GM12864 (cell line): ENCODE measurements around the gene GRIP2.

Experiments used
- DNase-seq: peaks from one replicate; pipeline ENCODE4 v3.0.0-alpha.2; 2011; ENCODE audit warnings: low read depth
- H3K4me3 ChIP-seq: 2 replicates; pipeline ENCODE4 v1.5.1; 2011; ENCODE audit warnings: mild to moderate bottlenecking, low read depth, low read length, control low read depth
- TF ChIP-seq, protein P1 (sequence below): IDR thresholded peaks from 2 replicates; pipeline ENCODE4 v1.5.1; 2011; ENCODE audit warnings: low read depth, mild to moderate bottlenecking, moderate library complexity, low read length, control low read depth, inconsistent platforms; ENCODE audit errors: missing control alignments

GRIP2 gene

DNA sequence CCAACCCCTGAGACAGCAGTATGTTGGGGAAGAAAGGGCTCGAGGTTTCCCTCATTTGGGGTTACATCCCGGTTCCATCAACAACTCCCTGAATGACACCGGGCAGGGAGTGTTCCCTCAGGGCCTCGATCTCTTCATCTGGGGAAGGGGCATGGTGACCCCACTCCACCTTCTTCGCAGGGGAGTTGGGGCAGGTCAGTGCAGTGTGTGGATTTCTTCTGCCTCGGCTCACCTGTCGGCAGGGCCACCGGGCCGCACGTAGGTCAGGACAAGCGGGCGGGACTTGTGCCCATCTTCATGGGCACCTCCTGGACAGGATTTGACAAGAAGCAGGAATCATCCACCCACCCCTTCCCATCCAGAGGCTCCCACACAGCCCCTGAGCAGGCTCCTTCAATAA lies 17.4 kb downstream of the GRIP2 start:
- TF ChIP-seq, protein P1, sequence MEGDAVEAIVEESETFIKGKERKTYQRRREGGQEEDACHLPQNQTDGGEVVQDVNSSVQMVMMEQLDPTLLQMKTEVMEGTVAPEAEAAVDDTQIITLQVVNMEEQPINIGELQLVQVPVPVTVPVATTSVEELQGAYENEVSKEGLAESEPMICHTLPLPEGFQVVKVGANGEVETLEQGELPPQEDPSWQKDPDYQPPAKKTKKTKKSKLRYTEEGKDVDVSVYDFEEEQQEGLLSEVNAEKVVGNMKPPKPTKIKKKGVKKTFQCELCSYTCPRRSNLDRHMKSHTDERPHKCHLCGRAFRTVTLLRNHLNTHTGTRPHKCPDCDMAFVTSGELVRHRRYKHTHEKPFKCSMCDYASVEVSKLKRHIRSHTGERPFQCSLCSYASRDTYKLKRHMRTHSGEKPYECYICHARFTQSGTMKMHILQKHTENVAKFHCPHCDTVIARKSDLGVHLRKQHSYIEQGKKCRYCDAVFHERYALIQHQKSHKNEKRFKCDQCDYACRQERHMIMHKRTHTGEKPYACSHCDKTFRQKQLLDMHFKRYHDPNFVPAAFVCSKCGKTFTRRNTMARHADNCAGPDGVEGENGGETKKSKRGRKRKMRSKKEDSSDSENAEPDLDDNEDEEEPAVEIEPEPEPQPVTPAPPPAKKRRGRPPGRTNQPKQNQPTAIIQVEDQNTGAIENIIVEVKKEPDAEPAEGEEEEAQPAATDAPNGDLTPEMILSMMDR = no peak
- no peak for DNase-seq
- H3K4me3 ChIP-seq = no peak overlapping the region

DNA sequence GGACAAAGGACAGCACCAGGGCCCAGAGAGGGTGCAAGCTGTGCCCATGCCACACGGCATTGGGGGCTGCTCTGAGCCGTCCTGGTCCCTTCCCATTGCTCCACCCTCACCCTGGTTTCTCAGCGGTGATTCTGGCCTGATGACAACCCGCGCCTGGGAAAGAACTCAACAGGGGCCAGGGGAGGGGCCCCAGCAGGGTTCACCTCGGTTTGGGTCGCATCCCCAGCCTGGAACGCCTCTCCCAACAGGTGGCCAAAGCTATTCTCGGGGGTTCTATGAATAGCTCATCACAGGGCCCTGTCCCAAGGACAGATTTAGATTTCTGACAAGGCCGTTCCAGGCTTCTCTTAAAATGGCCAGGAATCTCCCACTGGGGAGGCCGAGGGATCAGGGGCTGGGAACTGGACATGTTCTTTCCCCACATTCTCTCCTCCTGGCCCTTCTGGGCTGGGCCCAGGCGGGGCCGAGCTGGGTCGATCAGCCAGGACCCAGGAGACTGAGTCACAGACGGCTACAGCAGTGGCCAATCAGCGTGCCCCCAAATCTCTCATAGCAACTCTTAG lies 17.9 kb downstream of the GRIP2 start:
- DNase-seq = no peak
- TF ChIP-seq, protein P1 = no peak
- no peak overlapping the region for H3K4me3 ChIP-seq

DNA sequence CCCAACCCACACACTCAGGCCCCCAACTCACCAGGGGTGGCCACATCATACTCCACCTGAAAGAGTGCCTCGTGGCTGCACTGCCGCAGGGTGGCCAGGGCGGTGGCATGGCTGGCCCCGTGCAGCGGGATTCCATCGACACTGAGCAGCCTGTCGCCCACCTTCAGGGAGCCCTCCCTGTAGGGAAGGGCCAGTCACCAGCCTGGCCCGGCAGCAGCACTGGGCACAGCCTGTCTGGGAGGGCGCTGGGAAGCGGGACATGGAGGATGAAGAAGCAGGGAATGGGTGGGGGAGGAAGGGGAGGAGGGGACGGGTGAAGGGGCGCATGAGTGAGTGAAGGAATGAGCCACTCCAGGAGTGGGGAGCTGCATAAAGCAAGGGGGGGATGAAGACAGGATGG lies 18.5 kb downstream of the GRIP2 start:
- no peak overlapping the region for H3K4me3 ChIP-seq
- TF ChIP-seq, protein P1 = no peak
- DNase-seq = no peak

DNA sequence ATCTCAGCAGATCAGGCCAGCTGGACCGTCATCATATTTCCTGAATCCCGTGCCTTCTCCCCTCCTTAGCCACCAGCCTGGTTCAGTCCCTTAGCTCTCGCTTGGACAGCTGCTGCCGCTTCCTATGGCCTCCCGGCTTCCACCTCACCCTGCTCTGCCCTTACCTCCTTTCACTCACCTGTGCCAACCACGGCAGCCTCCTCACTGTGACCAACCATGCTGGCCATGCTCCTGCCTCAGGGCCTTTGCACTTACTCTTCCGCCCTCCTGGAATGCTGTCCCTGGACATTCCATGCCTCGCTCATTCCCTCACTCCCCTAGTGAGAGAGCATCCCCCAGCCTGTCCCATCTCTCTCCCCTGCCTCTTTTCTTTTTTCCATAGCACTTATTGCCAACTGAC lies 19.2 kb downstream of the GRIP2 start:
- H3K4me3 ChIP-seq = no peak overlapping the region
- TF ChIP-seq, protein P1 = no peak
- no peak for DNase-seq

DNA sequence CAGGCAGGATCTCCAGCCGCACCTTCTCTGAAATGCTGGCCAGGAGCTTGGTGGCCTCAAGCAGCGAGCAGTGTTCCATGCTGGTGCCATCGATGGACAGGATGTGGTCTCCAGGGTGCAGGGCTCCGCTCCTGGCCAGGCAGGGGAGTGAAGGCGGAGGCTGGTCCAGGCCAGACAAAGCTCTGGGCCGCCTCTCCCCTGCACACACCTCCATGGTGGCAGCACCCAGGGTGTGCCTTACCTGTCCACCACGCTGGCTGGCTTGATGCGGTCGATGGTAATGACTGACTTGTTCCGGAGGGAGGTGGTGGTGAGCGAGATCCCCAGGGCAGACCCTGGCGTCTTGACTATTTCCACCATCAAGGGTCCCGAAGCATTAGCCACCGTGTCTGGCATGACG lies 20.0 kb downstream of the GRIP2 start:
- TF ChIP-seq, protein P1 = no peak
- H3K4me3 ChIP-seq = no peak overlapping the region
- DNase-seq = no peak

DNA sequence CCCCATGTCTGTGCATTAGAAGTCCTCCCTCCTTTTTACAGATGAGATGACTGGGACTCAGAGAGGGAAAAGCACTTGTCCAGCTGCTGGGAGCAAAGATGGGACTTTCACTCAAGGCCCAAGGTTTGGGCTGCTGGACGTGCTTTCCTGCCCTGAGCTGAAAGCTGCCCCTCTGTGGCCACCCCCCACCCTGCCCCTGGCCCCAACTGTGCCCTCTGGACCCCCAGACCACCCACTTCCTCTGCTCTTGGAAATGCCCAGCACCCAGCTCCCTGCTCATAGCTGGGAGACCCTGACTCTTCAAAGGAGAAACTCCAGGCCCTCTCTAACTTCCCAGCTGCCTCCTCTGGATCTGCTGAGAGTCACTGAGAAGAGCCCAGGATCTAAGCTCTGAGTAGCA lies 20.7 kb downstream of the GRIP2 start:
- TF ChIP-seq, protein P1 = no peak

DNA sequence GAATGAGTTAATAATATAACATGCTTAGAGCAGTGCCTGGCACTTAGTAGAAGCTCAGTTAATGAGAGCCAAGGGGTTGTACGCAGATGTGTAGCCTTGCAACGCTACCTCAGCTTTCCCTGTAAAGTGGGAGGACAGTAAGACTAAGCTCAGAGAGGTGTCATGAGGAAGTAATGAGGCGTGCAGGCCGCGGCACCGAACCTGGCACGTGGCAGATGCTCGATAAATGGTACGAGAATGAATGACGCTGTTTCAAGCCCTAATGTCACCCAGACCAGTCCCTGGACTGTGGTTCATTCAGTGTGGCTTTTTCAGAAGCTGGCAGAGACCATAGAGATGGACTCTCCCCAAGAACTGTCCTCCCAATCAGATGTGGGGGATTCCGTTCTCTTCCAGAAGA lies 21.2 kb downstream of the GRIP2 start:
- no peak for DNase-seq
- TF ChIP-seq, protein P1 = no peak
- H3K4me3 ChIP-seq = no peak overlapping the region

More for the DNA sequence above, 20.7 kb downstream of the GRIP2 start:
- no peak for DNase-seq
- H3K4me3 ChIP-seq = no peak overlapping the region
